Mesenteric fat pad (tissue), 1 donor: ENCODE measurements around the gene HIVEP3. TPM values are rescaled to one million over a fixed set of nuclear protein-coding genes. Genes with fewer than 3 reads are reported as not detected.

Experiments used
- DNase-seq: peaks from one replicate; pipeline ENCODE4 v3.0.0-alpha.2; 2020; ENCODE audit warnings: low spot score
- total RNA-seq: library from RNA; stranded (reverse); fragmentation: NEBNext Ultra II Directional; extraction: Animal tissue kit (Norgen Biotek cat#: 25700); gene quantifications from one replicate; pipeline ENCODE4 v1.2.1, GENCODE V29; 2021
- donor health status: DM: yes; HTN: yes; CAD: no.

HIVEP3 gene
- total RNA-seq, 1 donor from 2014 or later, result 19.9 TPM

DNA sequence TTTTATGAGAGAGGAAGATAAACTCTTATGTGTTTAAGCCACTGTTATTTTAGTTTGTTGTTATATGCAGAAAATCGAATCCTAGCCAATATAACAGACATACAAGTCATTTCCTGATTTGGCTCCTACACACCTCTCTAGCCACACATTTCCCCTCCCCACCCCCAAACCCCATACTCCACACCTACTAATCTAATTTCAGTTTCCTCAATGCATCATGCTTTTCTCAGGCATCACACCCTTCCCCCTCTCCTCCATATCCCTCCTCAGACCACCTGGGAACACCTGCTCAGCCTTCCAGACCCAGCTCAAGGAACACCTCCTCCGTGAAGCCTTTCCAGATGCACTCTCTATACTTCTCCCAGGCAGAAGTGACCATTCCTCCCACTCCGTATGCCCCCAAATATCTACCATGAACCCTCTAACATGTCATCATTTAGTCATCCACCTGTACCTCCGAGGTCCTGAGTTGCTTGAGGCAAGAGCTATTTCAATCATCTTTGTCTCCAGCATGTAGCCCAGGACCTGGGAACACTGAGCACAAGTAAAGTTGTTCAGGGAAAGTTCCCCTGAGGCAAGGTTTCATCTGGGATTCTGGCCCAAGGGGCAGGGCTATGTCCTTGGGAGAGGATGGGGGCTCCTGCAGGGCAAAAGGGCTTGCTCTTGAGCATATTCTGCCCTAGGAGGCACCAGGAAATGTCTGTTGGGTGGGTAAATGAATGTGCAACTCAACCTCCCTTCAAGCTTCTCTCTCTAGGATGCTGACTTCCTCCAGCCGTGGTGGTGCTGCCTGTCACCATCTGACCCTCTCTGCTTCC lies 126.8 kb downstream of the HIVEP3 start:
- no peak for DNase-seq

DNA sequence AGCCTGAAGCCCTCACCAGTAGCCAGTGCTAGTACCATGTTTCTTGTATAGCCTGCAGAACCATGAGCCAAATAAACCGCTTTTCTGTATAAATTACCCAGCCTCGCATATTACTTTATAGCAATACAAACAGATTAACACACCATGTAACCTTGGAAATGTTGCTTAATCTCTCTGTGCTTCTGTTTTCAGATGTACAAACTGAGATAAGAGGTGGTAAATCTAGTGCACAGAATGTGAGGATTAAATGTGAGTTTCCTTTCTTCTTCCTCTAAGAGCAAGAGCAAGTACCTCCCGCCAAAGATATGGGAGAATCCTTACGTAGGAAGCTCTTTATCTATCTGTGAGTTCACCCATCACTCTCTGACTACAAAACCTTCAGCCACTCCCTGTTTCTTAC lies 128.4 kb downstream of the HIVEP3 start:
- no peak for DNase-seq

DNA sequence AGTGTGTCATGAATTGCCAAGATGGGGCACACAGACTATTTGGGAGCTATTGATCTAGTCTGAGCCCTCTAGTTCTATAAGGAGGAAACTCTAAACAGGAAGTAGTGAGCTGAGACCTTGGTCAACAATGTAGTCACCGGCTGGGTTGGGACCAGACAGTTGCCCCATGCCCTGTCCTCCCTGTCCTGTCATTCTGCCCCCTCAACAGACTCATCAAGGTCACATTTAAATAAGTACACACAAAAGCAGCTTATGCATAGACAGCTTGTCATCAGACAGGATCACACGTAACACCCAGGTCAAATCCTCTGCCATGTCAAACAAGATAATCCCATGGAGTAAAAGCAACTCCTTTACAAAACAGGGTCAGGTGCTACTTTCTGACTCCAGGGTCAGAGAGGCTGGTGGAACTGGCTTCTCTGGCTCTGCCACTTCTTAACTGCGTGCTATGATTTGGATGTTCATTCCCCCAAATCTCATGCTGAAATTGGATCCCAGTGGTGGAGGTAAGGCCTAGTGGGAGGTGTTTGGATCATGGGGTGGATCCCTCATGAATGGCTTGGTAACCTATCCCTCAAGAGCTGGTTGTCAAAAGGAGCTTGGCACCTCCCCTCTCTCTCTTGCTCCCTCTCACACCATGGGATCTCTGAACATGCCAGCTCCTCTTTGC lies 128.9 kb downstream of the HIVEP3 start:
- DNase-seq, result no peak

DNA sequence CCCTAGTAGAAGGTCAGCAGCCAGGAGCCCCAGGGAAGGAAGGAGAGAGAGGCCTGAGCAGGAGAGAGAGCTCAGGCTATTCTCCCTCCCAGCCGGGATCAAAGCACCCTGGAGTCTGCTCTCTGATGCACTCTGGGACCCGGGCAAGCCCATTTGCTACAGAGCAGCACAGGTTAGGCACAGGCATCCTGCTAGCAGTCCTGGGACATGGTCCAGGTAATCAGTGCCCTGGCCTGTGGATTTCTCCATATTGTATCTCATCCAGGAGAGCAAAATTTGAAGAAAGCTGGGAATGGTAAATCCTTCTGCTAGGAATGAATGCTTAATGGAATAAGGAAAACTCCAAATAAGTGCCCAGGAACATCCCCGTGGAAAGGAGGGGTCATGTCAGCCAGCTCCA lies 130.3 kb downstream of the HIVEP3 start:
- DNase-seq, result no peak

DNA sequence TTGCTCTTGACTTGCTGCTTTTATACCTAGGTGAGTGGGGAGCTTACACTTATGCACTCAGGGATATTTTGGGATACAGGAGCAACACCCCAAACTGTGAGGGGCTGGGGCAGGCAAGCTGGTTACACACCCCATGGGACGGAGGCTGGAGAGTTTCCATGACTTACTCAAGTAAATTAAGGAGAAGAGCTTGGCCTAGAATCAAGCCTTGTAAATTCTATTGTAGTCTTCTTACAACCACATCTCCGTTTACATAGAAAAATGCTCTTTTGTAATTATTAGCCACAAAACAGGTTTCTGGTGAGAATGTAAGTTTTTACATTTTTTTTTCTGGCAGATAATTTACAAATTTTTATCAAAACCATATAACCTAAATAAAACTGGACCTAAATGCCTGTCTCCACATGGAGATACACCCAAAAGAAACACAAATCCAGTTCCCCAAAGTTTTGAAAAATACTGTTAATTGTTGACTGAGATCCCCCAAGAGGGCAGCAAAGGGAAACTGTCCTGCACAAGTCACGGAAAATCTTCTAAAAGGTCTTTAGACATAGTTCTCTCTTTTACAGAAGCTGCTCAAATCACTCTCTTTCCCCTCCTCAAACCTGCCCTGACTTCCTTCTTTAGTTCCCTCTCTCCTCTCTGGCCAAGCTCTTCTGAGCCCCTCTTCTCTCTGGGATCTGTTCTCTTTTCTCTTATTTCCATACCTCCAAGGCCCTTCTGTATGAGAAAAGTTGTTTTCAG lies 134.0 kb downstream of the HIVEP3 start:
- DNase-seq, result no peak

DNA sequence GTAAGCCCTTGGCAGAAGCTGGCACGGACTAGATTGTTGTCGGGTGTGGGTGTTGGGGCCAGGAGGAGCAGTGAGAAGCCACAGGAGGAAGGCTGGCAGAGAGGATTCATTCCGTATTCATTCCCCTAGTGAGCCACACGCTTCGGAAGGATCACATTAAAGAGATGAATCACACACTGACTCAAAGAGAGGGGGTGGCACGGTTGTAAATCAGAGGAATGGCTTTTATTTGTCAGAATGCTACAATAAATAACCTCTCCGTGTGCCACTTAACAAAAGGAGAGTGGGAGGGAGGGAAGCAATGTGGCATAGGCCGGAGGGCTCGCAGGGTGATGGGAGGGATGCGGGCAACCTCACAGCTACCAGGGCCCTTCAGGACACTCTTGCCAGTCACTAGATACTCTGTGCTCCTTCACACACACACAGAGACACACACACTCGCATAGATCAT lies 135.5 kb downstream of the HIVEP3 start:
- no peak for DNase-seq

DNA sequence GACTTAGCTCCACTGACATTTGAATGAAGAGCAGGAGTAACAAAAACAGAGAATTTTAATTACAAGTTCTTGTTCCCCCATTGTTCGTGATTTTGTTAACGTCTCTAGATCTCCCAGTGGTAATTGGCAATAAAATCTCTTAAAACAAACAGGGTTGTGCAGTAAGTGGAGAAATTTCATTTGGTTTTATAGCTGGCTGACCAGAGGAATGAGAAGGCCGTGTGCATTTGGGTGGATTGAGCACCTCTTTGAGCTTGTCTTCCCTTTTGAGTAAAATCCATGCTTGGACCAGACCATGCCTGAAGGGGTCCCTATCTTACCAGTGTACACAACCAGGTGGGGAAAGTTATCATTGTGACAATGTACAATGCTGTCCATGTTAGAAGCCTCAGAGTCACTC lies 137.8 kb downstream of the HIVEP3 start:
- no peak for DNase-seq

DNA sequence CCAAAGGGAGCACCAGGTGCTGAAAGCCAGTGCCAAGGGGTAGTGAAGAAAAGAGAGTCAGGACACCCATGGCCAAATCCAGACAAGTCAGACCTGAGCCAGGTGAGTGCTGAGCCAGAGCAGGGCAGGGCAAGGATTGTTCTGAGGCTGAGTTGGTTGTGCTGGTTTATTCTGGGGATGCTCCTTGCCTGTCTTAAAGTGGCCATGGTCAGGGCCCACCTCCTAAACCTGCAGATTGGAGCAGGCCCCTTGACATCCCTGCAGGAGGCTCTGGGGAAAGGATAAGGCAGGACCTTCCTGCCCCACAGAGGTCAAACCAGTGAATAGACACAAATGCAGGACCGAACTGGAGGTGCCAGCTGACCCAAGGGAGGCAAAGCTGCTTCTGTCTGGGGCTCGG lies 138.4 kb downstream of the HIVEP3 start:
- DNase-seq, result no peak

DNA sequence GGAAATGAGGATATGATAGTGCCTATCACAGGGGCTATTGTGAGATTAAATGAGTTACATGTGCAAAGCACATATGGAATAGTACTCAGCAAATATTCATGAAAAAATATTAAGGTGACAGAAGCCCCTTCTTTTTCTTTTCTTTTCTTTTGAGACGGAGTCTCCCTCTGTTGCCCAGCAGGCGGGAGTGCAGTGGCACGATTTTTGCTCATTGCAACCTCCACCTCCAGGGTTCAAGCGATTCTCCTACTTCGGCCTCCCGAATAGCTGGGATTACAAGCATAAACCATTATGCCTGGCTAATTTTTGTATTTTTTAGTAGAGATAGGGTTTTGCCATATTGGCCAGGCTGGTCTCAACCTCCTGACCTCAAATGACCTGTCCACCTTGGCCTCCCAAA lies 139.4 kb downstream of the HIVEP3 start:
- no peak for DNase-seq

DNA sequence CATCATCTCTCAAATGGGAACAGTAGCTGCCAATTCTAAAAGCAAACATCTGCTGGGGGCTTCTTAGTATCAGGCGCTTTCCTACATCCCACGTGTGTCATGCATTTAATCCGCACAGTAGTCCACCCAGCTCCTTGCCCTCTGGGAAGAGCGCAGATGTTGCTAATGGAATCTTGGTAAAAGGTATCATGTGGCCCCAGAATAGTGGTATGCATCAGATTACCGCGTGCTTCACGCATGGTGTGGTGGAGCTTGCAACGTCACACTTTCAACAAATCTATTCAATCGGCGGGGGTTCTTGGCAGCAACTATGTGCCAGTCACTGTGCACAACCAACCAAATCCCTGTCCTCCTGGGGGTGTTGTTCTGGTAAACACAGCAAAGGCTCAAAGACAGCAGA lies 141.0 kb downstream of the HIVEP3 start:
- no peak for DNase-seq

DNA sequence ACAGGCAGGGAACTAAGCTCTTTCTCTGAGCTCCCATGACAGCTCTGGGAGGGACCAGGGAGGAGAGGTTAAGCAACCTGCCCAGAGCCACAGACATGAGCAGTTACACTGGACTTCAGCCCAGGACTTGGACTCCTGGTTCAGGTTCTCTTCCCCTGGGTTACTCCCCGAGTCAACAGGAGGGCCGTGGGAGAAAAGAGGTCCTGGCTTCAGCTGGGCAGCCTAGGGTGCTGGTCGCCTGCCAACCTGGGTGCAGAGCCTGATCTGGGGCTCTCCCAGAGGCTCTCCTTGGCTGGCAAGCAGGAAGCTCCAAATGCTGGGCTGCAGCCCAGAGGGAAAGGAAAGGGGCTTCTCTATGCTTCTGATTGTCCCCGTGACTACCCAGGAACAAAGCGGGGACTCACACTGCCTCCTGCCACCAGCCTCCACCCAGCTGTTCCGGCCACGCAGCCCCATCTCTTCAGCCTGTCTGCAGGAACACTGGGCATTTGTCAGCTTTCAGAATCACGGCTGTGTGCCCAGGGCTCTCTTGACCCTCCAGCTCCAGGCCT lies 141.8 kb downstream of the HIVEP3 start:
- no peak for DNase-seq

DNA sequence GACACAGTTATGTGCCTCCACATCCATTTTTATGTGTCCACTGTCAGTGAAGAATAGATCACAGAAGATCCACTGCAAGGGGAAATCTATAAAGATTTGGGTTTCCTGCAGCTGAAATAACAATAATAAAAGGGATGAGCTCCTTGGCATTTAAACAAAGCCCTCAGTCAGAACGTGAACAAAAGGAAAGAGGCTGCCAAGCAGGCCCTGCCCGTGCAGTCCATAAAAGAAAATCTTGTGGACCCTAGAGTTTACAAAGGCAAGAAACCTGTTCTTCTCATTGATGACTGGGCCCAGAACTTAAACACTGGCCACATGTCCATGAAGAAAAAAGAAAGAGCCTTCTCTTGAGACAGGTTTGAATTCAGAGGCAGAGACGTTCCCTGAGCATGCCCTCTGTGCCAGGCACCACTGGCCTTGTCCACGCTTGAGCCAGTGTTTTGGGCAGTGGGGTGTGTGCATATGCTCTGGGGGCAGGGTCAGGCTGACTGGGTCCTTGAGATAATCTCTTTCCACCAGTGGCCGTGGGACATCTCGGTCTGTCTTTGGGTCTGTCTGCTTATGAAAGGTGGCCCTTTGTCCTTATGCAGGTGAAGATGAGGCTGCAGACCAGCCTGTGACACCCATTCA lies 142.7 kb downstream of the HIVEP3 start:
- no peak for DNase-seq

DNA sequence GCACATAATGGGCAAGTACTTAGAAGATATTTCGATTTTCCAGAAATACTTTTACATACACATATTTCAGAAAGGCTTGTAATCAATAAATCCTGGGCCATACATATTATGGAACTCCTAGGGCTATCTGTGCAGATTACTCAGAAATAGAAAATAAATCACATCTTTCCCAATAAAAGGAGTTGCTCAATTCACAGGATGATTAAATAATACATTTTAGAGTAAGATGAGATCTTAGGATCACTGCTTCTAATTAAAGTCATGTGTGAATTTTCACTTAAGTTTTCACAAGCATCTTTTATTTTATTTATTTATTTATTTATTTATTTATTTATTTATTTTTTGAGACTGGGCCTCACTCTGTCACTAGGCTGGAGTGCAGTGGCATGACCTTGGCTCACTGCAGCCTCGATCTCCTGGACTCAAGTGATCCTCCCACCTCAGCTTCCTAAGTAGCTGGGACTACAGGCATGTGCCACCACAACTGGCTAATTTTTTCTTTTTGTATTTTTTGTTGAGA lies 144.2 kb downstream of the HIVEP3 start:
- no peak for DNase-seq

DNA sequence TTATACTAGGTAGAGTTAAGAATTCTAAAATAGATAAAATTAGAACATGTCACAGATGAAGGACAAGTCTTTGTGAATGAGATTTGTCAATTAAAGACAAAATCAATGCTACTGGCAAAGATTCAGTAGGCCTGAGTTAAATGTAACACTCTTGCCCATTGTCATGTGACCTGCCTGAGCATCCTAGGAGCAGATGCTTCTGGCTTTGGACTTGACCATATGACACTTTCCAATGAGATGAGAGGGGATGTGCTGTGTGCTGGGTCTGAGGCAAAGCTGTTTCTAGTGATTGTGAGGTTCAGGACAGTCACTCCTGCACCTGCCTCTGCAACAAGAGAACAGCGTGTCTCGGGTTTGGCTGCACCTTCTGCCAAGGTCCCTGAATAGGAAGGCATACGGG lies 144.9 kb downstream of the HIVEP3 start:
- no peak for DNase-seq

DNA sequence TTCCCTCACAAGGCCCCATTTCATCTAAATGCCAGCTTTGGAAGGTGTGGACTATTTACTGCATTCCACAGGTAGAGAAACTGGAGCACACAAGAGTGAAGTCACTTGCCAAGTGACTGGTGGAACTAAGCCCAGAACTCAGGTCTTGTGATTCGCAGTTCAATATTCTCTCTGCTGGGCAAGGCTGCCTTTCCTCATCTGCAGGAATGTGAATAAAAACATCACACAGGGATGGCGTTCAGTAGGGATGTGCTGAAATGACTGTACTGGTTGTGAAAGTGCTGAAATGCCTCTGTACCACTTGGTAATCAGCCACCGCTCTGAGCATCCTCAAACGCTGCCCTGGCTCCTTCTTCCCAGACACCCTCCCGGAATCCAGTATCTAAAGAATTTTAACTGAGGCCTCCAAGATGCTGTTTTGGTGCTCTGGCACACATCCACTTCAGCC lies 145.6 kb downstream of the HIVEP3 start:
- no peak for DNase-seq

DNA sequence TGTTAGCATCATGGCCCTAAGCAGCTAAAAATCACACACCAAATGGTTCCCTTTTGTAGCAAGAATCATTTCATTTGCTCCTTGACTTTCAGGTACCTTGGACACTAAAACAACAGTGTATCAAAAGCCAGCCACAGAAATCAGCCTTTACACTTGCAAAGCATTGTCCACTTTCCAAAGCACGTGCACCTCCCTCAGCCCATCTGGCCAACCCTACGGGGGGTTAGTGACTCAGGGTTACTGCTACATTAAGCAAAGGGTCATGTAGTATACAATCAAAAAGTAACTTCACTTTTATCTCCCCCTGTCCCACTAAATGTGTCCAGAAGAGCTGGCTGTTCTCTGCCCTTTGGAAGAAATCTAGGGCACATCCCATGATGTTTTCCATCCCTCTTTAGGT lies 149.7 kb downstream of the HIVEP3 start:
- peak; percentile 16 for DNase-seq

DNA sequence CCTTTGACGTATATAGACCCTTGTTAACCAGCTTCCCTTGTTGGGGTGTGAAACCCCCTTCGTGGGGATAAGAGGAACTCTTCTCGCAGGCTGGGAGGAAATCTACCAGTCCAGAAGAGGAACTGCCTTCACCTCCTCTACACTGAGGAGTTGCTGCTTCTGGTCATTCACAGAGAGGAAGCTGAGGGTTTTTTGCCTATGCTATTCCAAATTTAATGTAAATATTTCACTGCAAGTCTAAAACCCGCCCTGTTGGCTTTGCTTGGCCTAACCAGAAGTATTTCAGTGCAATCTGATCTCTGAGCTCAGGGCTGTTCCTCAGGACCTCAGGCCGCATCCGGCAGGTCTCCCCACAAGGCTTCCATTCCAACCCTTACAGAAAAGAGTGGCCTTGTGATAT lies 150.1 kb downstream of the HIVEP3 start:
- no peak for DNase-seq

DNA sequence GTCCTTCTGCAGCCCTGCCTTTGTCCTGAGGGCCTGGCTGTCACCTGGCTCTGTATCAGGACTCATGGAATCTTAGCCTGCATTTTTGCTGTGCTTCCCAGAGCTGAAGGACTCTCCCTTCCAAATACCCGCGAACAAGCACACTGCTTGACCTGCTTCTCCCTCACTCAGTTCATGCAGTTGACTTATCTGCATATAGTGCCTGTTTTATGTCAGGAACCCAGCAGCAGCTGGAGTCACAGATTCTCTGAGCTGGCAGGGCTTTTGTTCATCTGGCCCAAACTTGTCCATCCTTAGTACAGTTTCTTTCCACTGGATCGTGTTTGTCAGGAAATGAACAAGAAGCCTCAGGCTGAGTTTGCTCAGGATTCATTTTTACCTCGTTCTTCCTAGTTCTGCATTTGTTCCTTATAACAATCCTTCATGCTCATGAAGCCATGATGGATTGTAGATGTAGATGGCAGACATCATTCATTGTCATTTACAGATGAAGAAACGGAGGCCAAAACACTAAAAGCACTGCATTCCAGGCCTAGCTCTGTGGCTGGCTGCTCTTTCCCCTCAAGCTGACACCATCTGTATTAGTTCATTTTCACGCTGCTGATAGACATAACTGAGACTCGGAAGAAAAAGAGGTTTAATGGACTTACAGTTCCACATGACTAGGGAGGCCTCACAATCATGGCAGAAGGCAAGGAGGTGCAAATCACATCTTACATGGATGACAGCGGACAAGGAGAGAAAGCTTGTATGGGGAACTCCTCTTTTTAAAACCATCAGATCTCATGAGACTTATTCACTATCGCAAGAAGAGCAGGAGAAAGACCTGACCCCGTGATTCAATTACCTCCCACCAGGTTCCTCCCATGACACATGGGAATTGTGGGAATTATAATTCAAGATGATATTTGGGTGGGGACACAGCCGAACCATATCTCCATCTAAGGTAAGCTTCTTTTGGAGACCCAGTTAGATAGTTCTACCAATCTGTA lies 150.9 kb downstream of the HIVEP3 start:
- no peak for DNase-seq

DNA sequence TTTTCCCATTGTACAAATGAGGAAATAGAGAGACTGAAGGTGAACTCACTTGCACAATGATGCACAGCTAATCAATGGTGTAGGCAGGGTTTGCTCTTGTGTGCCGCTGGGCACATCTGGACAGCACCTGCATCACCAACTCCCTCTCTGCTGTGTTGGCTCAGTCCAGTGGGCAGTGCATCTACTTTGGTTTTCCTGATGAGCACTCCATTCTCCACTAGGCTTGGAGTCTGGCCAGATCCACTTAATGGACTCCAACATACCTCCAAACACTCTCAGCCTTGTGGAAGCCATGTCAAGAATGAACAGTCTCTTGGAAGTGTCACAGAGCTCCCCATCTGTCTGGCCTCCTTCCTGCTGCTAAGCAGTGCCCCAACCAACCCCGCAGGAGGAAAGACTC lies 152.2 kb downstream of the HIVEP3 start:
- no peak for DNase-seq

DNA sequence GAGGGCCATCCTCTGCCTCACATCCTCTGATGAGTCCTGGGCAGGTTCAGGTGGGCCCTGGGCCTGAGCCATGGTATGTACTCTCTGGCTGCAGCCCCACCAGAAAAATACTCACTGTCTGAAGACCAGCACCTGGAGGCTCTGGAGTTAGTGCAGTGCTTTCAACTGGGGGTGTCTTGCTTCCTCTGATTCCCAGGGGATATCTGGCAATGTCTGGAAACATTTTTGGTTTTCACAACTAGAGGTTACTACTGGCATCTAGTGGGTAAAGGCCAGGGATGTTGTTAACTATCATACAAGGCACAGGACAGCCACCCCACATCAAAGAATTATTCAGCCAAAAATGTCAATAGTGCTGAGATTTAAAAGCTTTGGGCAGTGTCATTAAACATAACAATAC lies 152.7 kb downstream of the HIVEP3 start:
- no peak for DNase-seq
